GM06990 (cell line): Measurements from ENCODE around the gene LONP1.

Experiments
- DNase-seq: peaks from one replicate; pipeline ENCODE4 v3.0.0-alpha.2; 2011; ENCODE audit not compliant: insufficient read length; ENCODE audit errors: extremely low read depth
- H3K27me3 ChIP-seq: replicated peaks from 2 replicates; pipeline ENCODE4 v1.6.0; 2011; ENCODE audit warnings: low read length; ENCODE audit not compliant: control insufficient read depth, insufficient read depth
- H3K36me3 ChIP-seq: 2 replicates; pipeline ENCODE4 v1.5.1; 2011; ENCODE audit warnings: low read length; ENCODE audit not compliant: control insufficient read depth, insufficient read depth
- H3K4me3 ChIP-seq: replicated peaks from 2 replicates; pipeline ENCODE4 v1.5.1; 2011; ENCODE audit warnings: low read depth, mild to moderate bottlenecking, control low read depth, low read length
- CTCF ChIP-seq: IDR thresholded peaks from 2 replicates; pipeline ENCODE4 v1.5.1; 2011; ENCODE audit warnings: low read length, control low read depth, mild to moderate bottlenecking, inconsistent platforms; ENCODE audit not compliant: insufficient read depth, poor library complexity, severe bottlenecking

The LONP1 gene

GRCh38 chr19:5664515-5664914, 55.4 kb downstream of the LONP1 start:
- H3K36me3 ChIP-seq, result peaks cover 47% of the 10 kb centered on the region

GRCh38 chr19:5663904-5664303, 56.0 kb downstream of the LONP1 start:
- no peak for DNase-seq
- H3K27me3 ChIP-seq, result no peaks in the 10 kb centered on the region
- TF ChIP-seq CTCF, result no peak
- no peak overlapping the region for H3K4me3 ChIP-seq
- H3K36me3 ChIP-seq, result peaks cover 41% of the 10 kb centered on the region

More at GRCh38 chr19:5664515-5664914, 55.4 kb downstream of the LONP1 start:
- TF ChIP-seq CTCF, result no peak
- no peak for DNase-seq
- Histone ChIP-seq H3K27me3 (no peaks in the 10 kb centered on the region), H3K4me3 (no peak overlapping the region)

- Histone ChIP-seq H3K36me3 (peaks cover 33% of the 10 kb centered on the region), H3K27me3 (no peaks in the 10 kb centered on the region), H3K4me3 (no peak overlapping the region)
- DNase-seq, result no peak
- no peak for TF ChIP-seq CTCF
These were observed 58.5 kb downstream of the LONP1 start for GRCh38 chr19:5661483-5661882.

GRCh38 chr19:5655412-5655811, 64.5 kb downstream of the LONP1 start:
- TF ChIP-seq CTCF, result no peak
- no peak for DNase-seq
- Histone ChIP-seq H3K27me3 (no peaks in the 10 kb centered on the region), H3K36me3 (peaks cover 38% of the 10 kb centered on the region), H3K4me3 (no peak overlapping the region)

- no peak for TF ChIP-seq CTCF
- no peak for DNase-seq
- Histone ChIP-seq H3K27me3 (no peaks in the 10 kb centered on the region), H3K4me3 (no peak overlapping the region), H3K36me3 (peaks cover 40% of the 10 kb centered on the region)
These were observed 65.0 kb downstream of the LONP1 start for GRCh38 chr19:5654931-5655330.

- peaks cover 47% of the 10 kb centered on the region for H3K36me3 ChIP-seq
- H3K4me3 ChIP-seq, result no peak overlapping the region
- DNase-seq, result no peak
- TF ChIP-seq CTCF, result no peak
- H3K27me3 ChIP-seq, result no peaks in the 10 kb centered on the region
These were observed 67.7 kb downstream of the LONP1 start for GRCh38 chr19:5652261-5652660.
